GM23248 (cell line): ENCODE data around the gene SEMA6A. TPM values are rescaled to one million over a fixed set of nuclear protein-coding genes. Genes with fewer than 3 reads are reported as not detected.

Experiments used
- DNase-seq: peaks from one replicate; pipeline ENCODE4 v3.0.0-alpha.2; 2015
- H2AFZ ChIP-seq: fragments of 200-600 bp; sonication (generic); 2 replicates; pipeline ENCODE4 v1.6.1; 2016; ENCODE audit warnings: antibody characterized with exemption
- H3F3A ChIP-seq: fragments of 200-600 bp; sonication (generic); 2 replicates; pipeline ENCODE4 v1.6.1; 2016; ENCODE audit warnings: mild to moderate bottlenecking, antibody characterized with exemption, mixed run types; ENCODE audit not compliant: insufficient read depth
- H3K27ac ChIP-seq: fragments of 200-600 bp; sonication (generic); 2 replicates; pipeline ENCODE4 v1.5.1; 2016; ENCODE audit warnings: mild to moderate bottlenecking
- H3K27me3 ChIP-seq: fragments of 200-600 bp; sonication (generic); replicated peaks from 2 replicates; pipeline ENCODE4 v1.6.1; 2016; ENCODE audit warnings: mild to moderate bottlenecking; ENCODE audit not compliant: insufficient read depth
- H3K36me3 ChIP-seq: fragments of 200-600 bp; sonication (generic); 2 replicates; pipeline ENCODE4 v1.6.1; 2016; ENCODE audit warnings: low read depth, mild to moderate bottlenecking
- H3K4me1 ChIP-seq: fragments of 200-600 bp; sonication (generic); 2 replicates; pipeline ENCODE4 v1.6.1; 2016; ENCODE audit warnings: mild to moderate bottlenecking; ENCODE audit not compliant: insufficient read depth
- H3K4me2 ChIP-seq: fragments of 200-600 bp; sonication (generic); one replicate; pipeline ENCODE4 v1.6.1; 2016; ENCODE audit warnings: mild to moderate bottlenecking; ENCODE audit not compliant: unreplicated experiment
- H3K4me3 ChIP-seq: fragments of 200-600 bp; sonication (generic); 2 replicates; pipeline ENCODE4 v1.5.1; 2016; ENCODE audit warnings: mild to moderate bottlenecking
- H3K79me2 ChIP-seq: fragments of 200-600 bp; sonication (generic); 2 replicates; pipeline ENCODE4 v1.6.1; 2016; ENCODE audit warnings: mild to moderate bottlenecking; ENCODE audit not compliant: insufficient read depth
- H3K9ac ChIP-seq: fragments of 200-600 bp; sonication (generic); 2 replicates; pipeline ENCODE4 v1.6.1; 2016; ENCODE audit warnings: mild to moderate bottlenecking
- H3K9me2 ChIP-seq: fragments of 200-600 bp; sonication (generic); 2 replicates; pipeline ENCODE4 v1.6.1; 2016; ENCODE audit warnings: mixed run types, mild to moderate bottlenecking, moderate library complexity; ENCODE audit not compliant: insufficient read depth
- H3K9me3 ChIP-seq: fragments of 200-600 bp; sonication (generic); one replicate; pipeline ENCODE4 v1.6.1; 2017; ENCODE audit warnings: low read depth
- H4K20me1 ChIP-seq: fragments of 200-600 bp; sonication (generic); 2 replicates; pipeline ENCODE4 v1.6.0; 2016; ENCODE audit not compliant: insufficient read depth
- EZH2 ChIP-seq: fragments of 200-600 bp; sonication (generic); IDR thresholded peaks from 2 replicates; pipeline ENCODE4 v1.6.1; 2018; ENCODE audit warnings: antibody characterized with exemption, mild to moderate bottlenecking; ENCODE audit not compliant: insufficient read depth, poor library complexity, severe bottlenecking
- EZH2phosphoT487 ChIP-seq: fragments of 200-600 bp; sonication (generic); IDR thresholded peaks from 2 replicates; pipeline ENCODE4 v1.6.1; 2018; ENCODE audit warnings: antibody characterized with exemption, moderate library complexity, mild to moderate bottlenecking, low read depth; ENCODE audit not compliant: insufficient read depth
- WGBS, 2 experiments: methylation state at CpG; one replicate each; pipeline ENCODE4 v1.1.6; 2015 to 2017; ENCODE audit warnings: low lambda C conversion rate in 2 of 2, low coverage in 1 of 2; ENCODE audit errors: missing lambda C conversion rate in 2 of 2; 5-methylcytosine and 5-hydroxymethylcytosine counted together
- in situ Hi-C: fragments of 300-500 bp; cut with MboI; formaldehyde crosslinking; loops from 2 replicates; pipeline ENCODE4 v1.15.0; 2020
- polyA plus RNA-seq: library from polyadenylated mRNA; unstranded; fragments of >200 nt; fragmentation: Nextera tagmentation; extraction: Ambion mirVana; gene quantifications from 2 replicates; pipeline ENCODE4 v1.2.1, GENCODE V29; 2016
- total RNA-seq: library from RNA; depleted of rRNA; stranded (reverse); fragments of >200 nt; shearing (Covaris generic); gene quantifications from 2 replicates; pipeline ENCODE4 v1.2.3, GENCODE V29; 2014

Gene SEMA6A
- total and polyA plus RNA-seq, 2 experiments from 2014 or later: under 0.01 to 0.79 TPM

DNA sequence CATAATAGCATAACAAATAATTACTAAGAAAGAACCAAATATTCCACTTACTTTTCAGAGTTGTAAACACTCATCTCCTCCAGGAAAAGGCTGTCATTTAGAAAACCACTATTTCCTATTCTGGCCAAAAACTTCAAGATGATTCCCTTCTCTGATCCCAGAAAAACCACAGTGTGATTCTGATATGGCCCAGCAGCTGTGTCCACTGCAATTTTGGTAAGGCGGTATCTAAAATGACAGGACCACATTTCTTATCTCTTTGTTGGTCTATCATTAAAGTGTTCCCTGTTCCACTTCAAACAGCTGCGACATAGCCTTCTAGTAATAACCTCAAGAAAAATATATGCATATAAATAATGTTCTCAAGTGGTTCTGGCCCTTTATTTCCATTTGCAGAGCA lies 96.1 kb downstream of the SEMA6A start:
- Histone ChIP-seq H3K9me2 (no peaks in the 10 kb centered on the region), H3K4me2 (no peak overlapping the region), H2AFZ (no peak overlapping the region)

GRCh38 chr5:116476897-116477537 lies 97.6 kb downstream of the SEMA6A start:
- no peak overlapping the region for H3K4me2 ChIP-seq
- TF ChIP-seq EZH2 (no peak), EZH2phosphoT487 (no peak)
- no peaks in the 10 kb centered on the region for H3K36me3 ChIP-seq
- WGBS, 2 experiments: 92 to 93% methylated on average over 4 of the region's 4 CpGs
- no peak overlapping the region for H3K27ac ChIP-seq
- no peaks in the 10 kb centered on the region for H3F3A ChIP-seq
- no peak overlapping the region for H2AFZ ChIP-seq
- no peaks in the 10 kb centered on the region for H3K79me2 ChIP-seq
- H3K27me3 ChIP-seq: no peaks in the 10 kb centered on the region
- H3K9ac ChIP-seq: no peak overlapping the region
- no peaks in the 10 kb centered on the region for H3K4me1 ChIP-seq
- no peaks in the 10 kb centered on the region for H3K9me3 ChIP-seq
- H4K20me1 ChIP-seq: no peaks in the 10 kb centered on the region
- in situ Hi-C loops: no loop called here
- DNase-seq: peak; percentile 12
- no peaks in the 10 kb centered on the region for H3K9me2 ChIP-seq
- no peak overlapping the region for H3K4me3 ChIP-seq

More for the DNA sequence above, 96.1 kb downstream of the SEMA6A start:
- no peak for DNase-seq
- Histone ChIP-seq H3K27me3 (no peaks in the 10 kb centered on the region), H3K36me3 (no peaks in the 10 kb centered on the region), H3K4me3 (no peak overlapping the region), H3K27ac (no peak overlapping the region), H3K4me1 (0 out of 2 replicates have a peak, but pooled peaks cover 7% of the 10 kb centered on the region), H3K9me3 (no peaks in the 10 kb centered on the region), H3K9ac (no peak overlapping the region), H3F3A (peaks cover 7% of the 10 kb centered on the region; the same call in 1 of the 2 replicates), H3K79me2 (no peaks in the 10 kb centered on the region), H4K20me1 (no peaks in the 10 kb centered on the region)
- 92 to 94% methylated on average over 2 of the region's 2 CpGs for WGBS, 2 experiments
- in situ Hi-C loops: no loop called here
- TF ChIP-seq EZH2phosphoT487: no peak
- no peak for TF ChIP-seq EZH2

- Histone ChIP-seq H3K4me3 (no peak overlapping the region), H2AFZ (no peak overlapping the region), H4K20me1 (no peaks in the 10 kb centered on the region), H3K36me3 (no peaks in the 10 kb centered on the region), H3K27ac (no peak overlapping the region), H3F3A (no peaks in the 10 kb centered on the region), H3K4me2 (no peak overlapping the region), H3K9me3 (no peaks in the 10 kb centered on the region), H3K27me3 (no peaks in the 10 kb centered on the region), H3K9me2 (no peaks in the 10 kb centered on the region), H3K79me2 (no peaks in the 10 kb centered on the region), H3K4me1 (no peaks in the 10 kb centered on the region), H3K9ac (no peak overlapping the region)
- TF ChIP-seq EZH2 (no peak), EZH2phosphoT487 (no peak)
- WGBS, 2 experiments: 85 to 89% methylated on average over 5 of the region's 5 CpGs
- in situ Hi-C loops: no loop called here
- DNase-seq: no peak
Measured at GRCh38 chr5:116475338-116475737, 99.3 kb downstream of the SEMA6A start.

- no peak overlapping the region for H3K27ac ChIP-seq
- no peak for TF ChIP-seq EZH2phosphoT487
- no peak for TF ChIP-seq EZH2
- in situ Hi-C loops: no loop called here
- H3F3A ChIP-seq: no peaks in the 10 kb centered on the region
- no peak overlapping the region for H2AFZ ChIP-seq
- WGBS, 2 experiments: 50 to 55% methylated on average over 5 of the region's 5 CpGs
- no peak for DNase-seq
- H3K9ac ChIP-seq: no peak overlapping the region
- no peaks in the 10 kb centered on the region for H3K9me2 ChIP-seq
- H3K4me2 ChIP-seq: no peak overlapping the region
- no peaks in the 10 kb centered on the region for H3K9me3 ChIP-seq
- no peaks in the 10 kb centered on the region for H3K79me2 ChIP-seq
- no peaks in the 10 kb centered on the region for H3K36me3 ChIP-seq
- H4K20me1 ChIP-seq: no peaks in the 10 kb centered on the region
- H3K27me3 ChIP-seq: no peaks in the 10 kb centered on the region
- no peak overlapping the region for H3K4me3 ChIP-seq
- H3K4me1 ChIP-seq: no peaks in the 10 kb centered on the region
Measured at GRCh38 chr5:116473706-116474105, 100.9 kb downstream of the SEMA6A start.

DNA sequence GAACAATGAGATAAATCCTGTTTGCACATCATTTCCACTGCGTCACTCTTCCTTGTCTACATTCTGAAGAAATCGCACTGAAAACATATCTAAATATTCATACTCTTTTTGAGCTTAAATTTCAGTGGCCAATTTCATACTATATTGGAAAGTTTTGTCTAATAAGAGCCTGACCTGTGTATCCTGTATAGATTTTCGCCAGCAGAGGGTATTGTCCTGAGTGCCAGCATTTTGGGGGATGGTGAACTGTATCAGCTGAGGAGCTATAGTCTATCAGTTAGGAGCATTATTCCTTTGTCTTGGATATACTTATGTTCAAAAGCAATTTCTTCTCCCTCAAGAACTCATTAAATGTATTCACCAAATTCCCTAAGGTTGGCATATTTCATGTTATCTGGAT lies 102.3 kb downstream of the SEMA6A start:
- Histone ChIP-seq H3K36me3 (no peaks in the 10 kb centered on the region), H3K9me3 (no peaks in the 10 kb centered on the region), H3K79me2 (no peaks in the 10 kb centered on the region), H4K20me1 (no peaks in the 10 kb centered on the region), H3K27ac (no peak overlapping the region), H3K4me2 (no peak overlapping the region), H3K9me2 (no peaks in the 10 kb centered on the region), H3F3A (no peaks in the 10 kb centered on the region), H2AFZ (no peak overlapping the region), H3K9ac (no peak overlapping the region), H3K4me3 (no peak overlapping the region), H3K27me3 (no peaks in the 10 kb centered on the region), H3K4me1 (no peaks in the 10 kb centered on the region)
- TF ChIP-seq EZH2: no peak
- no peak for TF ChIP-seq EZH2phosphoT487
- DNase-seq: no peak
- 82 to 90% methylated on average over 3 of the region's 3 CpGs for WGBS, 2 experiments
- in situ Hi-C loops: no loop called here
